K562 (cell line): ENCODE measurements around the gene RPS2. TPM values are rescaled to one million over a fixed set of nuclear protein-coding genes. Genes with fewer than 3 reads are reported as not detected.

Experiments
- E2F4 ChIP-seq: sonication (generic); formaldehyde crosslinking; IDR thresholded peaks from 2 replicates; pipeline ENCODE4 v1.8.0; 2022; ENCODE audit warnings: mild to moderate bottlenecking, low read depth, missing genetic modification reagents
- ELF1 ChIP-seq: fragments of 200-800 bp; sonication (Bioruptor generic); IDR thresholded peaks from 2 replicates; pipeline ENCODE4 v1.6.1; 2016; ENCODE audit warnings: missing genetic modification characterization, missing compliant biosample characterization
- FOXK2 ChIP-seq, 2 experiments: fragments of 450-650 bp; IDR thresholded peaks in 1 of 2; conservative IDR thresholded peaks in 1 of 2; 2 replicates each; pipeline ENCODE4 v1.6.1; 2016; ENCODE audit warnings: low read depth in 2 of 2, mild to moderate bottlenecking in 1 of 2
- FOXM1 ChIP-seq, 2 experiments: fragments of 450-650 bp in 1 of 2; sonication (generic) in 1 of 2; formaldehyde crosslinking in 1 of 2; IDR thresholded peaks; 2 replicates each; pipeline versions ENCODE4 v1.6.1 to v1.9.0; 2017 to 2022; ENCODE audit warnings: low read depth in 2 of 2, mild to moderate bottlenecking in 2 of 2, missing genetic modification reagents in 1 of 2, moderate library complexity in 1 of 2
- GATAD2A ChIP-seq: fragments of 450-650 bp; IDR thresholded peaks from 2 replicates; pipeline ENCODE4 v1.6.1; 2017
- HBP1 ChIP-seq: fragments of 450-650 bp; formaldehyde crosslinking; IDR thresholded peaks from 2 replicates; pipeline ENCODE4 v1.4.0; 2022; ENCODE audit warnings: missing genetic modification characterization
- HOXB6 ChIP-seq: fragments of 250-450 bp; sonication (Bioruptor Pico); IDR thresholded peaks from 2 replicates; pipeline ENCODE4 v1.5.1; 2022; ENCODE audit warnings: mild to moderate bottlenecking, borderline replicate concordance
- HSF4 ChIP-seq: fragments of 250-450 bp; sonication (Bioruptor Pico); IDR thresholded peaks from 2 replicates; pipeline ENCODE4 v2.1.2; 2022; ENCODE audit warnings: mild to moderate bottlenecking, moderate library complexity, borderline replicate concordance
- L3MBTL2 ChIP-seq: fragments of 450-650 bp; IDR thresholded peaks from 2 replicates; pipeline ENCODE4 v1.6.1; 2016; ENCODE audit warnings: mild to moderate bottlenecking, moderate library complexity
- LARP7 ChIP-seq: fragments of 450-650 bp; IDR thresholded peaks from 2 replicates; pipeline ENCODE4 v1.6.1; 2016
- RB1 ChIP-seq: fragments of 450-650 bp; IDR thresholded peaks from 2 replicates; pipeline ENCODE4 v1.6.1; 2017; ENCODE audit warnings: low read depth, mild to moderate bottlenecking
- RBM34 ChIP-seq: fragments of 200-400 bp; formaldehyde crosslinking; IDR thresholded peaks from 2 replicates; pipeline ENCODE4 v1.6.1; 2018; ENCODE audit warnings: low read length, borderline replicate concordance; ENCODE audit not compliant: insufficient read depth
- SMARCA5 ChIP-seq: fragments of 450-650 bp; IDR thresholded peaks from 2 replicates; pipeline ENCODE4 v1.6.1; 2016
- TGIF2 ChIP-seq: sonication (generic); formaldehyde crosslinking; IDR thresholded peaks from 2 replicates; pipeline ENCODE4 v1.8.1; 2022; ENCODE audit warnings: mild to moderate bottlenecking, missing genetic modification reagents, moderate library complexity
- UBTF ChIP-seq, 2 experiments: IDR thresholded peaks; 2 replicates each; pipeline ENCODE4 v1.6.1; 2012; ENCODE audit warnings: improper control_type of control experiment in 2 of 2, low read depth in 2 of 2, low read length in 2 of 2, borderline replicate concordance in 1 of 2
- ZFP1 ChIP-seq: fragments of 450-650 bp; formaldehyde crosslinking; IDR thresholded peaks from 2 replicates; pipeline ENCODE4 v1.4.0; 2020; ENCODE audit warnings: mild to moderate bottlenecking, mixed read lengths
- ZFP91 ChIP-seq: sonication (generic); formaldehyde crosslinking; IDR thresholded peaks from 2 replicates; pipeline ENCODE4 v1.8.0; 2022; ENCODE audit warnings: mild to moderate bottlenecking, missing genetic modification reagents
- ZNF140 ChIP-seq: fragments of 250-450 bp; sonication (Bioruptor Pico); IDR thresholded peaks from 2 replicates; pipeline ENCODE4 v1.8.0; 2021; ENCODE audit warnings: moderate library complexity, mild to moderate bottlenecking, inconsistent platforms
- ZNF551 ChIP-seq: fragments of 250-450 bp; sonication (Bioruptor Pico); IDR thresholded peaks from 2 replicates; pipeline ENCODE4 v1.5.0; 2021; ENCODE audit warnings: mild to moderate bottlenecking, moderate library complexity
- ZNF561 ChIP-seq: fragments of 450-650 bp; formaldehyde crosslinking; conservative IDR thresholded peaks from 2 replicates; pipeline ENCODE4 v1.4.0; 2020; ENCODE audit warnings: mild to moderate bottlenecking, moderate library complexity
- ZNF586 ChIP-seq: fragments of 450-650 bp; formaldehyde crosslinking; conservative IDR thresholded peaks from 2 replicates; pipeline ENCODE4 v1.4.0; 2020; ENCODE audit warnings: mild to moderate bottlenecking, moderate library complexity
- ZNF644 ChIP-seq: fragments of 200-800 bp; sonication (Bioruptor generic); IDR thresholded peaks from 2 replicates; pipeline ENCODE4 v1.6.1; 2016; ENCODE audit warnings: low read depth, missing genetic modification characterization, missing compliant biosample characterization
- ZNF717 ChIP-seq: fragments of 250-450 bp; sonication (Bioruptor Pico); IDR thresholded peaks from 2 replicates; pipeline ENCODE4 v1.5.0; 2021
- ZNF79 ChIP-seq: fragments of 250-450 bp; sonication (Bioruptor Pico); IDR thresholded peaks from 2 replicates; pipeline ENCODE4 v1.4.0; 2020; ENCODE audit warnings: low read depth, mild to moderate bottlenecking, moderate library complexity
- polyA plus RNA-seq, 8 experiments: library from polyadenylated mRNA; depleted of rRNA in 4 of 8; stranded (reverse) in 5 of 8; unstranded in 3 of 8; fragments of >200 nt; fragmentation: Nextera tagmentation in 2 of 8; fragmentation: Illumina TruSeq in 1 of 8; extraction: Ambion mirVana in 2 of 8; extraction: Trizol in 1 of 8; gene quantifications; 2 replicates each; pipeline versions ENCODE4 v1.2.1 to v1.2.3, GENCODE V29; 2011 to 2014; ENCODE audit warnings: inconsistent platforms in 1 of 8, missing spikeins in 1 of 8
- total RNA-seq, 7 experiments: library from RNA; depleted of rRNA in 6 of 7; stranded (reverse); fragments of >200 nt in 6 of 7; fragmentation: Illumina TruSeq in 2 of 7; extraction: Trizol in 2 of 7; gene quantifications; 2 replicates each; pipeline versions ENCODE4 v1.2.1 to v1.2.3, GENCODE V29; 2011 to 2021; ENCODE audit warnings: low replicate concordance in 1 of 7

Gene RPS2
- total and polyA plus RNA-seq, 9 of the 15 experiments (the other 6 are each of a cell fraction or from before 2014, with no cell fraction given), result 834 to 4,794 (median 3,793) TPM

- TF ChIP-seq FOXM1 (IDR thresholded peaks at IDR 0.05; ENCODE audit: low read depth) (no peak), FOXM1 (CRISPR knock-in tag; IDR thresholded peaks at IDR 0.05; ENCODE audit: low read depth) (peak; percentile 52; the same call in 1 of the 2 replicates), ZNF79 (CRISPR knock-in tag) (no peak), UBTF (IDR thresholded peaks at IDR 0.05; ENCODE audit: borderline replicate concordance in 1 of 2, low read depth in 2 of 2, low read length in 2 of 2) (0 out of 4 replicates have a peak, but pooled peaks of 1 of the 2 experiments have one; percentile 32), FOXK2 (conservative IDR thresholded peaks at IDR 0.05 in 1 of 2, IDR thresholded peaks at IDR 0.05 in 1 of 2; ENCODE audit: low read depth in 2 of 2) (no peak), RB1 (peak; percentile 9; the same call in 1 of the 2 replicates), ZNF717 (CRISPR knock-in tag) (no peak), LARP7 (no peak), SMARCA5 (no peak), HSF4 (CRISPR knock-in tag) (no peak), ZNF561 (no peak), ZFP91 (CRISPR knock-in tag) (no peak), E2F4 (CRISPR knock-in tag) (no peak), ZNF551 (CRISPR knock-in tag) (no peak), HOXB6 (CRISPR knock-in tag) (no peak), ZNF140 (no peak), ZNF644 (tag) (no peak), HBP1 (no peak), TGIF2 (CRISPR knock-in tag) (peak; percentile 45; the same call in 1 of the 2 replicates), L3MBTL2 (peak; percentile 68), GATAD2A (no peak), RBM34 (no peak), ZFP1 (no peak), ELF1 (no peak), ZNF586 (no peak)
Measured at GRCh38 chr16:2009164-2009711, 44.6 kb upstream of the RPS2 start (continued).
